NK-92 (cell line): Measurements from ENCODE around the gene DIP2C.
"Not testable (repeated sequence)": the region's sequence is repeated elsewhere in the genome, so short reads cannot be mapped to it uniquely, and the experiment has no call there.

Source experiments
- DNase-seq: peaks from one replicate; lab custom pipeline; 2025; ENCODE audit not compliant: unreplicated experiment; lab: John Stamatoyannopoulos, UW

Gene DIP2C

GRCh38 chr10:435397-435796 is 254.1 kb downstream of the DIP2C start:
- DNase-seq = no peak

- no peak for DNase-seq
These were observed 259.8 kb downstream of the DIP2C start for GRCh38 chr10:429696-430095.

GRCh38 chr10:427761-428519 is 261.5 kb downstream of the DIP2C start:
- DNase-seq = no peak

- not testable (repeated sequence) for DNase-seq
These were observed 264.1 kb downstream of the DIP2C start for GRCh38 chr10:425365-425764.

- not testable (repeated sequence) for DNase-seq
These were observed 264.7 kb downstream of the DIP2C start for GRCh38 chr10:424724-425123.

GRCh38 chr10:423178-423577 is 266.3 kb downstream of the DIP2C start:
- no peak for DNase-seq

GRCh38 chr10:422675-423074 is 266.8 kb downstream of the DIP2C start:
- DNase-seq = no peak

GRCh38 chr10:422241-422640 is 267.2 kb downstream of the DIP2C start:
- no peak for DNase-seq

- no peak for DNase-seq
These were observed 268.3 kb downstream of the DIP2C start for GRCh38 chr10:421170-421569.

GRCh38 chr10:420154-421121 is 269.0 kb downstream of the DIP2C start:
- DNase-seq = no peak

- no peak for DNase-seq
These were observed 270.6 kb downstream of the DIP2C start for GRCh38 chr10:418894-419293.

- DNase-seq = no peak
These were observed 271.2 kb downstream of the DIP2C start for GRCh38 chr10:418226-418625.

- DNase-seq = no peak
These were observed 273.4 kb downstream of the DIP2C start for GRCh38 chr10:416091-416515.

GRCh38 chr10:413662-414071 is 275.8 kb downstream of the DIP2C start:
- DNase-seq = no peak

GRCh38 chr10:412109-412508 is 277.4 kb downstream of the DIP2C start:
- DNase-seq = no peak

GRCh38 chr10:411603-412002 is 277.9 kb downstream of the DIP2C start:
- no peak for DNase-seq

GRCh38 chr10:409408-410040 is 279.9 kb downstream of the DIP2C start:
- DNase-seq = no peak

- no peak for DNase-seq
These were observed 281.2 kb downstream of the DIP2C start for GRCh38 chr10:408236-408635.

GRCh38 chr10:406976-407375 is 282.5 kb downstream of the DIP2C start:
- DNase-seq = no peak

GRCh38 chr10:405648-406047 is 283.8 kb downstream of the DIP2C start:
- DNase-seq = no peak

GRCh38 chr10:404991-405390 is 284.5 kb downstream of the DIP2C start:
- DNase-seq = no peak

GRCh38 chr10:404346-404745 is 285.1 kb downstream of the DIP2C start:
- DNase-seq = no peak
